ENCODE measurements around the gene FGFR3.

The FGFR3 gene

DNA sequence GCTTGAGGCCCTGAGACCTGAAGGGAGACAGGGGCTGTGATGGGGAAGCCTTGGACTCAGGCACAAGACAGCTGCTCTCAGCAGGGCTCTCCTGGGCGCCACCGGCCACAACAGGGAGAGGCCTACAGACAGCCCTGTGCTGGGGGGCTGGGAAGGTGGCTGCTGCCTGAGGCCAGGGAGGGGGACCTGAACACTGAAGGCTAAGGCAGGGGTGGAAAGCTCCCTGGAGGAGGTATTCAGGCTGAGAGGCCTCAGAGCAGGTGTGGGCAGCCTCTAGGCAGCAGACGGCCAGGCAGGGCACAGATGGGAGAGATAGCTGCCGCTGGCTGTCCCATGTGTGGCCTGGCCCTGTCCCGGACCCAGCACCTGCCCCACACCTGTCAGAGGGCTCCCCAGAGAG, 38.8 kb upstream of the FGFR3 start:
- DNase-seq, result no peak
- no peak for TF ChIP-seq EZH2 (optimal IDR thresholded peaks at IDR 0.05; ENCODE audit: low read depth, low read length)
- no peak for TF ChIP-seq CTCF (IDR thresholded peaks at IDR 0.05; ENCODE audit: low read length)
- TF ChIP-seq EZH2phosphoT487 (IDR thresholded peaks at IDR 0.05; ENCODE audit: low read length), result no peak
- Histone ChIP-seq H3K79me2 (ENCODE audit: low read length) (no peaks in the 10 kb centered on the region), H3F3A (ENCODE audit: insufficient read depth, low read length) (no peaks in the 10 kb centered on the region), H2AFZ (ENCODE audit: low read length) (no peak overlapping the region), H3K27me3 (replicated peaks; ENCODE audit: insufficient read depth, low read length) (peaks cover 91% of the 10 kb centered on the region), H3K9me2 (replicated peaks; ENCODE audit: insufficient read depth, low read length) (no peaks in the 10 kb centered on the region), H3K4me1 (ENCODE audit: low read length) (no peaks in the 10 kb centered on the region), H3K27ac (ENCODE audit: low read length) (no peak overlapping the region), H3K4me2 (ENCODE audit: low read depth, low read length) (no peak overlapping the region), H4K20me1 (ENCODE audit: insufficient read depth, low read length) (no peaks in the 10 kb centered on the region), H3K9ac (ENCODE audit: low read length) (no peak overlapping the region), H3K36me3 (replicated peaks; ENCODE audit: insufficient read depth, low read length) (no peaks in the 10 kb centered on the region), H3K9me3 (replicated peaks; ENCODE audit: insufficient read depth, low read length) (no peaks in the 10 kb centered on the region), H3K4me3 (ENCODE audit: low read length) (no peak overlapping the region)

DNA sequence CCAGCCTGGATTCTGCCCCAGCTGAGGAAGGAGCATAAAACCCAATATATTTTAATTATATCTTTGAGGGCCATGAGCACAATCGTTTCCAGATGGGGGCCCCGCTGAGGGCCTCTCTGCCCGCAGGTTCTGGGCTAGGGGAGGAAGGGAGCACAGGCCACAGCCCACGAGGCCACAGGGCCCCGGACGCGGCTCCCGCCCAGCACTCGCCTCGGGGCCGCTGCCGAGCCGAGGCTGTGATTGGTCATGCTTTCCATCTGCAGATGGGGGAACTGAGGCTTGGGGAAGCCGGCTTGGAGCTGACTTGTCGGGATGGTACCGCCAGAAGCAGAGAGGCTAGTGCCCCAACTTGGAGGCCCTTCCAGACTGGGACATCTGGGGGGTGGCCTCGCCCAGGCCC, 37.8 kb upstream of the FGFR3 start:
- H3K79me2 ChIP-seq (ENCODE audit: low read length), result no peaks in the 10 kb centered on the region
- H3K9ac ChIP-seq (ENCODE audit: low read length), result no peak overlapping the region
- no peak overlapping the region for H3K4me3 ChIP-seq (ENCODE audit: low read length)
- no peak overlapping the region for H3K4me2 ChIP-seq (ENCODE audit: low read depth, low read length)
- no peak overlapping the region for H2AFZ ChIP-seq (ENCODE audit: low read length)
- TF ChIP-seq EZH2phosphoT487 (IDR thresholded peaks at IDR 0.05; ENCODE audit: low read length) (no peak), CTCF (IDR thresholded peaks at IDR 0.05; ENCODE audit: low read length) (no peak), EZH2 (optimal IDR thresholded peaks at IDR 0.05; ENCODE audit: low read depth, low read length) (no peak)
- no peak overlapping the region for H3K27ac ChIP-seq (ENCODE audit: low read length)
- no peaks in the 10 kb centered on the region for H3K4me1 ChIP-seq (ENCODE audit: low read length)
- no peak for DNase-seq
- peaks cover 96% of the 10 kb centered on the region for H3K27me3 ChIP-seq (replicated peaks; ENCODE audit: insufficient read depth, low read length)
- H3K9me2 ChIP-seq (replicated peaks; ENCODE audit: insufficient read depth, low read length), result no peaks in the 10 kb centered on the region
- H4K20me1 ChIP-seq (ENCODE audit: insufficient read depth, low read length), result no peaks in the 10 kb centered on the region
- H3K36me3 ChIP-seq (replicated peaks; ENCODE audit: insufficient read depth, low read length), result no peaks in the 10 kb centered on the region
- no peaks in the 10 kb centered on the region for H3F3A ChIP-seq (ENCODE audit: insufficient read depth, low read length)
- H3K9me3 ChIP-seq (replicated peaks; ENCODE audit: insufficient read depth, low read length), result no peaks in the 10 kb centered on the region

DNA sequence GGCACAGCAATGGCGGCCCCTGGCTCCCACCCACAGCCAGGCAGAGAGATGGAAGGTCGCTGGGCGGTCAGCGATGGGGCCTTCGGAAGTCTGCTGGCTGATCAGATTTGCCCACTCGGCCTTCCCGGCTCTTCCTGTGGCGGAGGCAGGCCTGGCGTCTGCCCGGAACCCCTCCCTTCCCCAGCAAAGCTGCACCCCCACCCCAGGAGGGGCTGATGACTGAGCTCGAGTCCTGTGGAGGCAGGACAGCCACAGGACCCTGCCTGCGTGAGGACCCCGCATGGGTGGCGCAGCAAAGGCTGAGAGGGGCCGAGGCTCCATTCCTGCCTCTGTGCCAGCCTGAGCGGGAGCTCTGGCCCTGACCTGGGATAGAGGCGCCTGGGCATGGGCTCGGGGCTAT, 37.0 kb upstream of the FGFR3 start:
- no peaks in the 10 kb centered on the region for H3F3A ChIP-seq (ENCODE audit: insufficient read depth, low read length)
- H3K4me1 ChIP-seq (ENCODE audit: low read length), result no peaks in the 10 kb centered on the region
- H3K9me2 ChIP-seq (replicated peaks; ENCODE audit: insufficient read depth, low read length), result no peaks in the 10 kb centered on the region
- no peaks in the 10 kb centered on the region for H3K79me2 ChIP-seq (ENCODE audit: low read length)
- no peak overlapping the region for H3K27ac ChIP-seq (ENCODE audit: low read length)
- H2AFZ ChIP-seq (ENCODE audit: low read length), result no peak overlapping the region
- no peak for DNase-seq
- no peak overlapping the region for H3K9ac ChIP-seq (ENCODE audit: low read length)
- TF ChIP-seq EZH2 (optimal IDR thresholded peaks at IDR 0.05; ENCODE audit: low read depth, low read length) (no peak), EZH2phosphoT487 (IDR thresholded peaks at IDR 0.05; ENCODE audit: low read length) (no peak), CTCF (IDR thresholded peaks at IDR 0.05; ENCODE audit: low read length) (no peak)
- H3K4me3 ChIP-seq (ENCODE audit: low read length), result no peak overlapping the region
- H4K20me1 ChIP-seq (ENCODE audit: insufficient read depth, low read length), result no peaks in the 10 kb centered on the region
- H3K9me3 ChIP-seq (replicated peaks; ENCODE audit: insufficient read depth, low read length), result no peaks in the 10 kb centered on the region
- peaks cover 95% of the 10 kb centered on the region for H3K27me3 ChIP-seq (replicated peaks; ENCODE audit: insufficient read depth, low read length)
- no peaks in the 10 kb centered on the region for H3K36me3 ChIP-seq (replicated peaks; ENCODE audit: insufficient read depth, low read length)
- no peak overlapping the region for H3K4me2 ChIP-seq (ENCODE audit: low read depth, low read length)
